ENCODE results near the gene KIF13A. TPM values are rescaled to one million over a fixed set of nuclear protein-coding genes. Genes with fewer than 3 reads are reported as not detected.

The KIF13A gene
- total RNA-seq, 3 donors from 2014 or later, result 45.6 to 85.9 (median 46.9) TPM

DNA sequence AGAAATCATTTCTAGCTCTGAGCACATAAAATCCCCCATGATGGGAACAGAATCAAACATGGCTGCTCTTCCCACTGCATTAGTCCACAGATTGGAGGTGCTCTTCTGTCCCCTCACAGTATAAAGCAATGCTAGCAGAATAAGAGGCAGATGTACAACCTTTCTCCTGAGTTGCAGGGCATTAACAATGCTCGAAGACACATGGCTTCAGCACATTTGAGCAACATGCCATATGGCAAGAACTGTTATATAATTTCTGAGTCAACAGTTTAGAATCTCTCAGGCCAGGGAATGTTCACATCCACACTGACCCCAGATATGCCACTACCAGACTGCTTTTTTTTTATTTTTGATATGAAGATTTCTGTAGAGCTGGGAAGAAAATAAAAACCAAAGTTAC, 119.6 kb downstream of the KIF13A start:
- TF ChIP-seq, protein P1, sequence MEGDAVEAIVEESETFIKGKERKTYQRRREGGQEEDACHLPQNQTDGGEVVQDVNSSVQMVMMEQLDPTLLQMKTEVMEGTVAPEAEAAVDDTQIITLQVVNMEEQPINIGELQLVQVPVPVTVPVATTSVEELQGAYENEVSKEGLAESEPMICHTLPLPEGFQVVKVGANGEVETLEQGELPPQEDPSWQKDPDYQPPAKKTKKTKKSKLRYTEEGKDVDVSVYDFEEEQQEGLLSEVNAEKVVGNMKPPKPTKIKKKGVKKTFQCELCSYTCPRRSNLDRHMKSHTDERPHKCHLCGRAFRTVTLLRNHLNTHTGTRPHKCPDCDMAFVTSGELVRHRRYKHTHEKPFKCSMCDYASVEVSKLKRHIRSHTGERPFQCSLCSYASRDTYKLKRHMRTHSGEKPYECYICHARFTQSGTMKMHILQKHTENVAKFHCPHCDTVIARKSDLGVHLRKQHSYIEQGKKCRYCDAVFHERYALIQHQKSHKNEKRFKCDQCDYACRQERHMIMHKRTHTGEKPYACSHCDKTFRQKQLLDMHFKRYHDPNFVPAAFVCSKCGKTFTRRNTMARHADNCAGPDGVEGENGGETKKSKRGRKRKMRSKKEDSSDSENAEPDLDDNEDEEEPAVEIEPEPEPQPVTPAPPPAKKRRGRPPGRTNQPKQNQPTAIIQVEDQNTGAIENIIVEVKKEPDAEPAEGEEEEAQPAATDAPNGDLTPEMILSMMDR (IDR thresholded peaks at IDR 0.05), result no peak
- ATAC-seq, result no peak
- H3K4me1 ChIP-seq (ENCODE audit: low read depth), result peaks cover 24% of the 10 kb centered on the region

DNA sequence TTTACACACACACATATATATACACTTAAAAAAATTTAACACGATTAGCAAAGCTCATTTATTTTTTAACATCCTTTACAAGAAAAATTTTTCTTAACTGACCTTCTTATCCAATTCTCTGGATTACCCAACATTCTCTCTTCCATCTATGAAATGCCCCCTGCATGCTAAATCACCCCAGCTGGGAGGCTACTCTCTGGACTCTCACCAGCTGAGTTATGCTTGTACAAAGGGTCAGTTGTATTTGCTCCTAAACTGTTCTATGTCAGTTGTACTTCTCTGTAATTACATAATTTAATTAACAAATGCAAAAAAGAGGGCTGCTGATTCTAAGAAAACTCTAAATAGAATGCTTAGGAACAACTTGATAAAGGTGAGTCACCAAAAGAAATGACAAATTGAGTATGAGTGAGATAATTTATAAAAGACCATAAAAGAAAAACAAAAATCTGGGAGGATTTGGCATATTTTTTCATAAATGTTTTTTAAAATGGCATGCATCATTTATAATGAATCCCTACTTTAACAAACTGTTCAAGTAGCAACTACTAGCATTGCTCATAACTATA, 120.5 kb downstream of the KIF13A start:
- intact Hi-C loops (cut with DNase I, micrococcal nuclease), result no loop called here
- H3K4me3 ChIP-seq, result no peak overlapping the region
- DNase-seq (no peak), ATAC-seq (no peak)
- TF ChIP-seq, protein P1 (IDR thresholded peaks at IDR 0.05), result no peak
- H3K36me3 ChIP-seq (ENCODE audit: low read depth), result no peaks in the 10 kb centered on the region
- H3K9me3 ChIP-seq, result no peaks in the 10 kb centered on the region
- peaks cover 24% of the 10 kb centered on the region for H3K4me1 ChIP-seq (ENCODE audit: low read depth)

More for the DNA sequence above, 119.6 kb downstream of the KIF13A start:
- no peaks in the 10 kb centered on the region for H3K9me3 ChIP-seq
- H3K36me3 ChIP-seq (ENCODE audit: low read depth), result no peaks in the 10 kb centered on the region
- H3K4me3 ChIP-seq, result no peak overlapping the region
- no peak for DNase-seq
- intact Hi-C loops (cut with DNase I, micrococcal nuclease), result no loop called here

DNA sequence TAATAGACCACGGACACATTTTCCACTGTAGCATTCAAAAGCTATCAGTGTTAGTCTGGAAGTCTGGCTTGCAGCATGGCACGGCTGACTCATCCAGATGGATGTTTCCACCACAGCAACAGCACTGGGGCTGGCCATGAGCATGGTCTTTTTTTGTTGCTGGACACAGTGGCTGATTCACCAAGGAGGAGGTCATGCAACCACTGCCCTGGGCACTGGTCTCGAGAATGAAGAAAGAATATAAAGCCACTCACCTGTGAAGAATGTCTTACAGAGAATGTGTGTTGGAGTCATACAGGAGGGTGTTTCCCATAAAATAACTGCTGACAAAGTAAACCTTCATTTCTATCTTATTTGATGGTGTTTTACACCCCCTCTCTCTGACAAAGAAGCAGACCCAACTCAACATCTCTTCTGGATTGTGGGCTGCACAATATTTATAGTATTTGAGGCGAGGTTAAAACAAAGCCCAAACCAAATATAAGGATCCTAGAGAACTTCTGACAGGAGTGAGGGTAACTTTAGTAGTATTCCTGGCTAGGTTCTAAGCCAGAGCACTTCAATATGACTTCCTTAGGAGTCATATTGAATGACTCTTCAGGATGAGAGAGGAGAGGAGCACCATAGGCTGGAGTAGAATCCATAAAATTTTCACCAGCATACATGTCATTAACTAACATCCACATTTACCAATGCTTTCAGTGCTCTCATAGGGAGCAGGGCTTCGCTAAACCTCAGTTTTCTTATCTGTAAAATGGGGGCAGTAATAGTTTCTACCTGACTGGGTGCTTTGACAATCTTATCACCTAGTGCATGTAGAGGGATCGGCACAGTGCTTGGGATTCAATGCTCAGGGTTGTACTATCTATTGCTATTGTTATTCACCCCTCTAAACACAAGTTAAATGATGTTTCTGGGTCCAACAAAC, 121.4 kb downstream of the KIF13A start:
- Histone ChIP-seq H3K36me3 (ENCODE audit: low read depth) (no peaks in the 10 kb centered on the region), H3K9me3 (no peaks in the 10 kb centered on the region), H3K4me3 (no peak overlapping the region), H3K4me1 (ENCODE audit: low read depth) (peaks cover 24% of the 10 kb centered on the region)
- ATAC-seq (peak; percentile 37), DNase-seq (peak; percentile 24 to 60 (median 30))
- TF ChIP-seq, protein P1 (IDR thresholded peaks at IDR 0.05), result no peak
- intact Hi-C loops (cut with DNase I, micrococcal nuclease), result no loop called here

DNA sequence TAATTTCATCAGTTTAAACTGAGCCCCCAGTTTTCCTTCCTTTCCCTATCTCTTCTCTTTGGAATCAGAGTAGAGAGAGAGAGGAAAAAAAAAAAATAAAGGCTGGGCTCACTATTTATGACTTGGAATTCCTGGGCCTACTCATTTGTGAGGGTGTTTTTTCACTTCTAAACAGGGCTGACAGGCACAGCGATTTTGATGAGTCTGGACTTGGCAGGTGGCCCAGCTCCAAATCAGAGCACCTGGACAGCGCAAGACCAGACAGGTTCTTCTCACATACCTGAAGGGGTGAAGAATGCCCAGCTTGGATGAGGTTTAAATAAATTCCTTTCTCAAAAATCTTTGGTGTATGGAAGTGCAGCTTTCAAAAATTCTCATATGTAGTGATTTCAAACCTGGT, 122.2 kb downstream of the KIF13A start:
- Histone ChIP-seq H3K9me3 (no peaks in the 10 kb centered on the region), H3K4me1 (ENCODE audit: low read depth) (peaks cover 24% of the 10 kb centered on the region), H3K36me3 (ENCODE audit: low read depth) (no peaks in the 10 kb centered on the region), H3K4me3 (no peak overlapping the region)
- TF ChIP-seq, protein P1 (IDR thresholded peaks at IDR 0.05), result no peak
- ATAC-seq (peak; percentile 65), DNase-seq (peak; percentile 43 to 72 (median 68))
- intact Hi-C loops (cut with DNase I, micrococcal nuclease), result no loop called here

DNA sequence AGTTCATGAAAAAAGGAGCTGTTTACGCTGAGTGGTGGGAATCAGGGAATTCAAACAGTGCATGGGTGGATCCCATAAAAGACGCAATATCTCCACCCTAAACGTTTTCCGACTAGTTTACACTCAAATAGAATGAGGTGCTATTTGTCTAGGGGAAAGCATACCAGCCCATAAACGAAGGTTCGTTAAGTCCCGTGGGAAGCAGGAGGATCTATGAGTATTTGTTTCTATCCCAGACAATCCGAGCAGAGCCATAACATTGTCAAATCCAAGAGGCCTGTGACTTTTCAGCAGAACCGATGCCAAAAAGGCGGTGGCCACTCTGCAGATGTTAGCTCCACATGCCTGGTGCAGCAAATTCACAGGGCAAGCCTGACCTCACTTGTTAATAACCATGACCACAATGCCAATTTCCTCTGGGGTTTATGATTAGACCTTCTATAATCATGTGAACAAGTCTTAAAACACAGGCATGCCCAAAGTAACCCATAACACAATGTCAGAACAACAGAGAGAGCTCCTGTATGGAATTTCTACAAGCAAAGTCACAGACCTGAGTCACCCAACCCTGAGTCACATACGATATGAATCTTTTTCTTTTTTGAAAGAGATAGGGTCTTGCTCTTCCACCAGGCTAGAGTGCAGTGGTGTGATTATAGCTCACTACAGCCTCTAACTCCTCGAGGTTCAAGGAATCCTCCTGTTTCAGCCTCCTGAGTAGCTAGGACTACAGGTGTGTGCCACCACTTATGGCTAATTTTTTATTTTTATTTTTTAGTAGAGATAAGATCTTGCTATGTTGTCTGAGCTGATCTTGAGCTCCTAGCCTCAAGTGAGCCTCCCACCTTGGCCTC, 123.3 kb downstream of the KIF13A start:
- Histone ChIP-seq H3K4me1 (ENCODE audit: low read depth) (peaks cover 24% of the 10 kb centered on the region), H3K9me3 (no peaks in the 10 kb centered on the region), H3K4me3 (no peak overlapping the region), H3K36me3 (ENCODE audit: low read depth) (no peaks in the 10 kb centered on the region)
- TF ChIP-seq, protein P1 (IDR thresholded peaks at IDR 0.05), result no peak
- ATAC-seq (peak; percentile 80), DNase-seq (peak; percentile 49 to 54 (median 53))
- intact Hi-C loops (cut with DNase I, micrococcal nuclease), result no loop called here
